NCI-H82 treated with DMSO at 0.1 percent for 48 hours (cell line): ENCODE measurements around the gene RREB1.

ENCODE experiments used
- DNase-seq: peaks from one replicate; lab custom pipeline; 2025; ENCODE audit not compliant: unreplicated experiment; lab: John Stamatoyannopoulos, UW

RREB1 gene

GRCh38 chr6:7185561-7185960 is 77.8 kb downstream of the RREB1 start:
- no peak for DNase-seq

GRCh38 chr6:7188492-7188891 is 80.7 kb downstream of the RREB1 start:
- no peak for DNase-seq

DNA sequence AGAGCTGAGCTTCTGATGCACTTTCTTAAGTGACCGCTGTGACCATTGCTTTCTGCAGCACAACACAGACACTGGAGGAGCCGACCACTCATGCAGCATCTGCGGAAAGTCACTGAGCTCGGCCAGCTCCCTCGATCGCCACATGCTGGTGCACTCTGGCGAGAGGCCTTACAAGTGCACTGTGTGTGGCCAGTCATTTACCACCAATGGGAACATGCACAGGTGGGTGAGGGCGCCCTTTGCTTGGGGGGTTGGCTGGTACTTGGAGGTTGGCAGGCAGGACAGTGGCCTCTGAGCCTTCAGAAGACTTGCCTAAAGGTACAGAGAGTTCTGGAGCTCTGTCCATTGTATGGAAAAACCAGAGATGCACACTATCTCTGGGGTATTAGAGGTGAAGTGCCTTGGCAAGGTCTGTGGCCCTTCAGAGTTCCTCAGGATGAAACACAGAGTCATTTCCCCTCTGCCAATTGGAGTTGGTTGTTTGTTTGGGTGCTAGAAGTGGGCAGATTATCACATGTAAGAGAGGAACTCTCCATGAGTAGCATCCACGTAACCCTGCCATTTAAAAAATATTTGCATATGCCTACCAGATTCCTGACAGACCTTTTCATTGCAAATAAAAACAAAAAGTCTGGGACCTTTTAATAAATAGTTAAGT is 81.5 kb downstream of the RREB1 start:
- no peak for DNase-seq

DNA sequence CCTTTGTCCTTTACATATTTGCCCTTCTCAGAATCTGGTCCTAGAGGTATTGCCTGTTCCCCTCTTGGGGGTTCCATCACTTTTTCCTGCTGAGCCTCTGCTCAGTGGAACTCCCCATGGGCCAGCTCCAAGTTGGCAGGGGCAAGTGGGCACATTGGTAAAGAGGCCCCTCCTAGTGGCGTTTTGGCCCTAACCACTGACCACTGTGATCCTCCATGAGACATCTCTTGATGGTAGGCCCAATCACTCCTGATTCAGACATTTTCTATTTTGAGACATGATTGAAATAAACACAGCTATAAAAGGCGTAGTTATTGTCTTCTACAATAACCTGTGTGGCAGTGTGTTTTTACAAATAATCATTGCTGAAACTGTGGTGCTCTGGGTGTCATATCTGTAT is 83.0 kb downstream of the RREB1 start:
- DNase-seq, result no peak

DNA sequence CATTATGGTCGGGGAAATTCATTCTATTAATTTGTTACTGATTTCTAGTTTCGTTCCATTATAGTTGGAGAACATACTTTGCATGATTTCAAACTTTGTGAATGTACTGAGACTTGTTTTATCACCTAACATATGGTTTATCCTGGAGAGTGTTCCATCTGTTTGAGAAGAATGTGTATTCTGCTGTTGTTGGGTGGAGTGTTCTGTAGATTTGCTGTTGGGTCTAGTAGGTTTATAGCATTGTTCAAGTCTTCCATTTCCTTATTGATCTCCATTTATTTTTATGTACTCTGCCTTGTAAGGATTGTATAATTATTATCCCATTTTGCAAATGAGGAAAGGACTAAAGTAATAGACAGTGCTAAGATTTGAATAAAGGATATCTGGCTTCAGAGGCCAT is 85.4 kb downstream of the RREB1 start:
- no peak for DNase-seq

DNA sequence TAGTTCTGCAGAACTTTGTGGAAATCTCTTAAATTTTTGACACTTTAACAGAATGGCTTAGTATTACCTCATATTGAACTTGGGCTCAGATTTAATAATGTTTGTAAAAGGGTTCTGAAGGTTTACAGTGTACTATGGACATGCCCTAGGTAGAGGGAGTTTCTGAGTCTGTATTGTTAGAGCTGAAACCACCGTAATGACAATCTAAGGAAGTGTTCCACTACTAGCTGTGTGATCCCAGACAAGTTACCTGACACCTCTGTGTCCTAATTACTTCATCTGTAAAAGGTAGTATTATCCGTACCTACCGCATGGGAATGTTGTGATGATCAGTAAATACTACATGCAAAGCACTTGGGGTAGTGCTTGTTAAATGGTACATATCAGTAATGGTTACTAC is 86.9 kb downstream of the RREB1 start:
- no peak for DNase-seq

GRCh38 chr6:7195339-7196018 is 87.7 kb downstream of the RREB1 start:
- no peak for DNase-seq

DNA sequence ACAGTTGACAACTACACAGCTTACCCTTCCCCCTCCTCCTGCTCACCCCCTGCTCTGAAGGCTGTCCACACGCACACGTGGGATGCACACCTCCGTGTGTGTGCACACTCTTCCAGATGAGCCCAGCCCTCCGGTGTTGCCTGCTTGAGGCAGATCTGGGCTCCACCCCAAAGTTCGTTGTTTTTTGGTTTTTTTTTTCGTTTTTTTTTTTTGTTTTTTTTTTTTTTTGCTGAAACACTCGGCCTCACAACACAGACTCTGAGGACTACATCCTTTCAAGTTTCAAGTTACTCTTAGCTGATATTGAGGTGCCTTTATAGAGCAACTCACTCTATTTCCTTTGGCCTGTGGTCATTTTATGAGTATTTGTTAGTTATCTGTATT is 88.2 kb downstream of the RREB1 start:
- DNase-seq, result no peak

DNA sequence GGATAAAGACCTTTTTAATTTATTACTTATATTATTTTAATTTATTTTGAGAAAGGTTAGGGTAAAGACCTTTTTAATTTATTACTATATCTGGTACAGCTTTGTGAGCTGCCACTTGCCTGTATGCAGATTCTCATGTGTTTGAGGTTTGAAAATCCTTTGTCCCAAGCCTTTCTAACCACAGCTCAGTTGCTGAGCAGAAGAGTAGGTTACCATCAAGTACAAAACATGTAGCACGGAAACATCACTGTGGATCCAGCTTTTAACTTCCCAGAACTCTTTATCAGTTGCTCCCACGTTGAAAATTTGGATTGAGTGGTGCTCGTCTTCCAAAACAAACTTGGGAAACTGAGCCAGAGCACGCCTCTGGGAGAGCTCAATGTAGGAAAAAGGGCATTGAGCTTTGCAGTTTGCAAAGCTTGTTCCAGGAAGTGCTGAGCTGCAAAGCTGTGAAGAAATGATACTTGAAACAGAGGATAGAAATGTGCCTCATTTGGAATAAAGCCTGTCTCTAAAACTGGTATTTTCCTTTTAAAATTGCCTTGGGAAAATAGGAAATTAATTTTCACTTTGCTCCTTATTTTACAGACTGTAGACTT is 89.0 kb downstream of the RREB1 start:
- DNase-seq, result no peak

GRCh38 chr6:7197747-7198146 is 90.0 kb downstream of the RREB1 start:
- DNase-seq, result no peak

- DNase-seq, result no peak
These were observed 91.4 kb downstream of the RREB1 start for GRCh38 chr6:7198833-7199800.

DNA sequence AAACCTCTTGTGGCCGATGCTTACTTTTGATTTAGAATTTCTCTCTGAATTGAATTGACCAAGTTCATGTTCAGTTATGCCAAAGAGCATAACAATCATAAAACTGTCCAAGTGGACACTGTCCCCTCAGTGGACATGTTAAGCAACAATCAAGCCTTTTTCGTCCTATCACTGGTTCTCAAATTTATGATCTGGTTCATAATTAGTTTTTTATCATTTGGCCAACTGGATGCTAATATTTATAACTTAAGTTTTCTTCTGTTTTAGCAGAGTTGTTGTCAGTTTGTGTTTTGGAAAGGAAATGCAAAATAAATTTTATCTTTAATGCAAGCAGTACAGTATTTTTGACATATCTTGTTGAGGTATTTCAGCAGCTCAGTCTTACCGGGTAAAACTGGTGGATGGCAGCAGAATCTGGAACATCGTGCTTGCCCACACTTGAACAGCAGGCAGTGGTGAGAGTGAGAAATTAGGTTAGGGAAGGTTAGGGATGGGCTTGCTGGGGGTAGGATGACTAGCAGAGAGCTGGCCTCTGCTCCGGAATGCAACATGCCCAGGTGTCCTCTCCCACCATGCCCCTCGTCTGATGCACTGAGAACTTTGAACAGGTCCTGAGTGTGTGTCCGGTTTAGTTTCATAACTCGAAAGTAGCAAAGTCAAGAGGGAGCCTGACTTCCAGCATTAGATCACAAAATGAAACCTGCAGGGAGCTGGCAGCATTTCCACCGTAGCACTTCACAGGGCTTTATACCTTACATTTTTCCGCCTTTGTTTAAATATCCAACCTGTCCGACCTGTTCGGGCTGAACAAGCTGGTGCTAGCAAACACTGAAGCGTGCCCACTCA is 93.1 kb downstream of the RREB1 start:
- DNase-seq, result no peak

DNA sequence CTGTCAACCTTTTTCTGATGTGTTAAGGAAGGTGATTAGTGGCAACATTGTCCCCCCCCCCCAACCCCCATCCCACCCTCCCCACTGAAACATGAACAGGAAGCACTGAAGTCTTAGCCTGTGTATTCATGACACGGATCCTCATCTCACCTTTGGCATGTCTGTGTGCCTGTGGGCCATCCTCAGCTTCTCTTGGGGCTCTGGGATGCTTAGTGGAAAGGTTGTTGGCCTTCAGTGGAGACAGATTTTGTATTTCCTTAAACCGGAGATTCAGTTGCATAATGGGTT is 93.6 kb downstream of the RREB1 start:
- DNase-seq, result no peak

DNA sequence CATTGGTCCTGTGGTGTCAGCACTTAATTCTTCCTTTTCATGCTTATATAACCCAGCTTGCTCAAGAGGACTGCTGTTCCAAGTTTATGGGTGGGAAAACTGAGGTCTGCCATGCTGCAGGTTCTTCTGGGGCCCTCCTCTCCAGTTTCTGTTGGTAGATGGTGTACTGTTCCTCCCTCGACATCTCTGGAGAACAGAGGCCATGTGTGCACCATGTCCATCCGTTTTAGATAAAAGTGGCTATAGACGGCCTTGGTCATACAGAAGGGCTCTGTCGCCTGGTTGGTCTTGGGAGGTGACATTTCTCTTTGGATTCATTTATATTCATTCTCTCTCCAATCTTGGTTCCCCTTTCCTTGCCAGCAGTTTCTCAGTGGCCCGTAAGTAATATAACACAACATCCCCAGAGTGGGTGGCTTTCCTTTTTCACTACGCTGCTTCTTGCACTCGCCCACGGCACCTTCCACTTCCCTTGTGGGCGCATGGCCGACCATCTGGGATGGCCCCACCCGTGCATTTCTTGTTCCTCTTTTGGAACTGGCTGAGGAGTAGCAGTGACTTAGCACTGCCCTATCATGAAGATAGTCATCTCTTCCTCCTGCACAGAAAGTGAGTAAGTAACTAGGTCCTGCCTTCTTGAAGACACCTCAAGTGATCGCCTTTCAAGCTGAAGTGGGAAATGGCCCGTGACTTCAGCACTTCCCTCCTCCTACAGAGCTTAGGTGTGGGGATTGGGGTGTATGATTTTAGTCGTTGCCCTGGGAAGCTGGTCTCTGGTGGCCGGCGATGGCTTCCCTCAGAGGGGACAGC is 94.2 kb downstream of the RREB1 start:
- DNase-seq, result no peak

- DNase-seq, result no peak
These were observed 95.2 kb downstream of the RREB1 start for GRCh38 chr6:7202950-7203349.

DNA sequence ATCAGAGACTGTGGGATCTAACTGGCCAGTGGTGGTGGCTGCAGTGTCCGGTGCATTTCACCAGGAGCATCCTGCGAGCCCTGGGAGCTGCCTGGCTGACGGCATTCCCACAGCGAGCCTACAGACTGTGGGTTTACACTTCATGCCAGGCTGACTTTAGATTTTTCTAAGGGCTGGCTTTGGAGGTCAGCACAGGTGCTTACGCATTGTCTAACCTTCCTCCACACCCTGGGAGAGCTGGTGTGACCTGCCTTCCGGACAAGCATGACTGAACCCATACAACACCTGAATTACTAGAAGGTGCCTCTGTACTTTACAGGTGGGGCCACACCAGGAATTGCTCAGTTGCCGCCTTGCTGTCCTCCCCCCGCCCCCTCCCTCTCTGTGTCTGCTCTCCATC is 96.2 kb downstream of the RREB1 start:
- DNase-seq, result no peak

GRCh38 chr6:7204726-7205125 is 97.0 kb downstream of the RREB1 start:
- DNase-seq, result no peak

DNA sequence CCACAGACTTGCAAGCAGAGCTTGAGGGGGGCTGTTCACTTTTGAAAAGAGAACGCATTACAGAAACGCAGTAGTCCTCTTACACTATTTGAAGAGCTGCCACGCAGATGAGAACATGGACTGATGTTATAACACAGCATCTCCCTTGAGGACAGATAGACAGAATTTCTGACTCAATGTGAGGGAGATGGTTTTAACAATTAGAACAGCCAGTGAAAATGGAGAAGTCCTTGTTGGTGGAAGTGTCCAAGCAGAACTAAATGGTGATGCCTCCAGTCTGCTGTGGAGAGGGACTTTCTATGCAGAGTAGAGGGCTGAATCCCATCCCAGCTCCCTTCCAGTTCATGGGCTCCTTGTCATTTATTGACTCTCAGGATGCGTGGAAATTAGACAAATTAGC is 100.0 kb downstream of the RREB1 start:
- no peak for DNase-seq

GRCh38 chr6:7213416-7213815 is 105.7 kb downstream of the RREB1 start:
- DNase-seq, result no peak

GRCh38 chr6:7214468-7214867 is 106.7 kb downstream of the RREB1 start:
- no peak for DNase-seq
